Endothelial cell of umbilical vein (primary cell): ENCODE data around the gene EPHA8. TPM values are rescaled to one million over a fixed set of nuclear protein-coding genes. Genes with fewer than 3 reads are reported as not detected.

Source experiments
- BruUV-seq: library from RNA; stranded (reverse); fragments of 400-500 nt; replicated peaks from 2 replicates; lab custom pipeline; 2021; lab: Mats Ljungman, UMichigan
- CTCF ChIA-PET: fragments of 300-600, 350-600 bp; sonication (Branson Sonifier 250); formaldehyde crosslinking; loops from one replicate; lab custom pipeline; 2021; ENCODE audit warnings: antibody characterized with exemption, inconsistent platforms; lab: Charles Lee
- POLR2A ChIA-PET: fragments of 300-600, 350-600 bp; sonication (Branson Sonifier 250); formaldehyde crosslinking; loops from one replicate; lab custom pipeline; 2021; ENCODE audit warnings: antibody characterized with exemption, inconsistent platforms; lab: Charles Lee
- DNase-seq: peaks from one replicate; pipeline ENCODE4 v3.0.0-alpha.2; 2011; ENCODE audit warnings: low read depth, low spot score
- FAIRE-seq: peaks from 2 replicates; lab custom pipeline; 2011; peaks lifted over from hg19 to GRCh38; lab: Jason Lieb, UNC
- H2AFZ ChIP-seq: 2 replicates; pipeline ENCODE4 v1.6.0; 2012; ENCODE audit warnings: low read depth, low read length, control low read depth, inconsistent platforms
- H3K27ac ChIP-seq: 2 replicates; pipeline ENCODE4 v1.5.1; 2011; ENCODE audit warnings: low read depth, mild to moderate bottlenecking, control low read depth, low read length, moderate library complexity; ENCODE audit not compliant: insufficient read depth
- H3K27me3 ChIP-seq, 2 experiments: 2 replicates each; pipeline versions ENCODE4 v1.6.0 to v1.6.1; 2011; ENCODE audit warnings: low read length in 2 of 2, mixed read lengths in 1 of 2; ENCODE audit not compliant: control insufficient read depth in 2 of 2, insufficient read depth in 2 of 2
- H3K36me3 ChIP-seq, 2 experiments: 2 replicates in 1 of 2; 3 replicates in 1 of 2; pipeline ENCODE4 v1.5.1; 2011; ENCODE audit warnings: low read length in 2 of 2, mild to moderate bottlenecking in 1 of 2, moderate library complexity in 1 of 2; ENCODE audit not compliant: control insufficient read depth in 2 of 2, insufficient read depth in 2 of 2; ENCODE audit errors: extremely low read depth in 1 of 2
- H3K4me1 ChIP-seq: 3 replicates; pipeline ENCODE4 v1.5.1; 2011; ENCODE audit warnings: mild to moderate bottlenecking, low read length; ENCODE audit not compliant: control insufficient read depth, insufficient read depth; ENCODE audit errors: extremely low read depth
- H3K4me2 ChIP-seq: 2 replicates; pipeline ENCODE4 v1.6.1; 2011; ENCODE audit warnings: low read length, control low read depth, mixed read lengths; ENCODE audit not compliant: insufficient read depth
- H3K4me3 ChIP-seq, 3 experiments: fragments of 200-600 bp in 1 of 3; sonication (generic), shearing (Covaris generic) in 1 of 3; replicated peaks in 1 of 3; 2 replicates each; pipeline ENCODE4 v1.5.1; 2011 to 2016; ENCODE audit warnings: control low read depth in 3 of 3, low read length in 3 of 3, mild to moderate bottlenecking in 2 of 3, inconsistent platforms in 1 of 3, low read depth in 1 of 3, moderate library complexity in 1 of 3; ENCODE audit not compliant: insufficient read depth in 1 of 3
- H3K79me2 ChIP-seq: 2 replicates; pipeline ENCODE4 v1.6.0; 2012; ENCODE audit warnings: low read length, inconsistent platforms; ENCODE audit not compliant: control insufficient read depth, insufficient read depth
- H3K9ac ChIP-seq: replicated peaks from 2 replicates; pipeline ENCODE3; 2011; ENCODE audit warnings: low read length, control low read depth; ENCODE audit not compliant: insufficient read depth; ENCODE audit errors: extremely low read depth
- H3K9me1 ChIP-seq: replicated peaks from 3 replicates; pipeline ENCODE4 v1.6.0; 2011; ENCODE audit warnings: mild to moderate bottlenecking, low read length; ENCODE audit not compliant: control insufficient read depth, insufficient read depth; ENCODE audit errors: extremely low read depth
- H3K9me3 ChIP-seq: replicated peaks from 2 replicates; pipeline ENCODE4 v1.5.1; 2012; ENCODE audit warnings: low read length, inconsistent platforms; ENCODE audit not compliant: control insufficient read depth, insufficient read depth
- H4K20me1 ChIP-seq: replicated peaks from 2 replicates; pipeline ENCODE3; 2011; ENCODE audit warnings: mild to moderate bottlenecking, low read length; ENCODE audit not compliant: control insufficient read depth, insufficient read depth; ENCODE audit errors: extremely low read depth
- CTCF ChIP-seq, 2 donors: IDR thresholded peaks; 1 replicate in 1 of 2; 2 replicates in 1 of 2; pipeline ENCODE4 v1.5.1; 2011; ENCODE audit warnings: low read length in 2 of 2, mild to moderate bottlenecking in 2 of 2, moderate library complexity in 2 of 2, control low read depth in 1 of 2, inconsistent platforms in 1 of 2, low read depth in 1 of 2; ENCODE audit not compliant: insufficient read depth in 1 of 2; ENCODE audit errors: extremely low read depth in 1 of 2
- EZH2 ChIP-seq: IDR thresholded peaks from 2 replicates; pipeline ENCODE4 v1.6.1; 2012; ENCODE audit warnings: borderline replicate concordance, low read depth, mild to moderate bottlenecking, moderate library complexity, low read length, inconsistent platforms; ENCODE audit not compliant: severe bottlenecking
- FOS ChIP-seq: IDR thresholded peaks from 2 replicates; pipeline ENCODE4 v1.6.1; 2011; ENCODE audit warnings: mild to moderate bottlenecking, low read length, moderate library complexity, borderline replicate concordance; ENCODE audit not compliant: insufficient read depth
- GATA2 ChIP-seq: IDR thresholded peaks from 2 replicates; pipeline ENCODE4 v1.7.0; 2011; ENCODE audit warnings: low read depth, mild to moderate bottlenecking, moderate library complexity, mixed read lengths, low read length; ENCODE audit not compliant: insufficient read length, insufficient read depth
- JUN ChIP-seq: IDR thresholded peaks from 2 replicates; pipeline ENCODE4 v1.6.1; 2011; ENCODE audit warnings: borderline replicate concordance, low read depth; ENCODE audit not compliant: insufficient read length, insufficient read depth
- MAX ChIP-seq: IDR thresholded peaks from 2 replicates; pipeline ENCODE4 v1.6.1; 2011; ENCODE audit not compliant: insufficient read depth, insufficient read length
- MYC ChIP-seq: IDR thresholded peaks from one replicate; pipeline ENCODE4 v1.6.1; 2011; ENCODE audit warnings: mild to moderate bottlenecking, low read depth, low read length
- POLR2A ChIP-seq: IDR thresholded peaks from 2 replicates; pipeline ENCODE4 v1.6.1; 2012; ENCODE audit warnings: low read depth, mild to moderate bottlenecking, control low read depth, low read length
- POLR2AphosphoS5 ChIP-seq: IDR thresholded peaks from 2 replicates; pipeline ENCODE4 v1.6.1; 2012; ENCODE audit warnings: low read depth, mild to moderate bottlenecking, control low read depth, low read length, moderate library complexity; ENCODE audit not compliant: insufficient read depth
- dilution Hi-C: fragments of 300-500 bp; cut with MboI; formaldehyde crosslinking; loops from one replicate; pipeline ENCODE4 v1.15.0; 2019; ENCODE audit warnings: low sequenced_read_pairs; ENCODE audit not compliant: extremely low pct_ligation_motif_present
- intact Hi-C: fragments of 100-400 bp; cut with micrococcal nuclease; formaldehyde crosslinking; loops from one replicate; pipeline ENCODE4 v1.10.0; 2022
- polyA plus RNA-seq, 4 experiments: library from polyadenylated mRNA; depleted of rRNA in 3 of 4; stranded (reverse) in 3 of 4; unstranded in 1 of 4; fragments of >200 nt; gene quantifications; 2 replicates each; pipeline versions ENCODE4 v1.2.1 to v1.2.3, GENCODE V29; 2011 to 2012; ENCODE audit warnings: missing spikeins in 1 of 4
- total RNA-seq: library from RNA; stranded (reverse); gene quantifications from 2 replicates; pipeline ENCODE4 v1.2.3, GENCODE V29; 2021

The EPHA8 gene
- total and polyA plus RNA-seq, 2 donors (not counting 3 experiments of a cell fraction or from before 2014, with no cell fraction given): not detected

DNA sequence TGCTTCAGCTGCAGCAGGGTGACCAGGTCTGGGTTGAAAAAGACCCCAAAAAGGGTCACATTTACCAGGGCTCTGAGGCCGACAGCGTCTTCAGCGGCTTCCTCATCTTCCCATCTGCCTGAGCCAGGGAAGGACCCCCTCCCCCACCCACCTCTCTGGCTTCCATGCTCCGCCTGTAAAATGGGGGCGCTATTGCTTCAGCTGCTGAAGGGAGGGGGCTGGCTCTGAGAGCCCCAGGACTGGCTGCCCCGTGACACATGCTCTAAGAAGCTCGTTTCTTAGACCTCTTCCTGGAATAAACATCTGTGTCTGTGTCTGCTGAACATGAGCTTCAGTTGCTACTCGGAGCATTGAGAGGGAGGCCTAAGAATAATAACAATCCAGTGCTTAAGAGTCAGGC, 76.0 kb downstream of the EPHA8 start:
- H3K27me3 ChIP-seq: peaks cover 0 to 3% of the 10 kb centered on the region in 2 experiments
- no peak overlapping the region for H3K9ac ChIP-seq
- H3K79me2 ChIP-seq: no peaks in the 10 kb centered on the region
- H3K27ac ChIP-seq: no peak overlapping the region
- H3K9me3 ChIP-seq: no peaks in the 10 kb centered on the region
- H2AFZ ChIP-seq: no peak overlapping the region
- H3K9me1 ChIP-seq: no peaks in the 10 kb centered on the region
- H3K4me1 ChIP-seq: no peaks in the 10 kb centered on the region
- no peak overlapping the region for H3K4me3 ChIP-seq
- no peak overlapping the region for H3K4me2 ChIP-seq
- dilution Hi-C loops: no loop called here
- no peaks in the 10 kb centered on the region for H3K36me3 ChIP-seq
- CTCF ChIA-PET: interaction anchor here (1.0 to 5.5 kb wide), 3 partner anchors 12 to 223 kb away, joined by 3 to 154 read pairs (median 4); no protein-coding TSS in a partner anchor
- no TSS peak for BruUV-seq
- TF ChIP-seq POLR2A (no peak), MAX (no peak), POLR2AphosphoS5 (no peak), FOS (no peak)
- DNase-seq: peak; percentile 17
- intact Hi-C loops: no loop called here
- FAIRE-seq: no peak
- no peaks in the 10 kb centered on the region for H4K20me1 ChIP-seq
- POLR2A ChIA-PET: no interaction called here

DNA sequence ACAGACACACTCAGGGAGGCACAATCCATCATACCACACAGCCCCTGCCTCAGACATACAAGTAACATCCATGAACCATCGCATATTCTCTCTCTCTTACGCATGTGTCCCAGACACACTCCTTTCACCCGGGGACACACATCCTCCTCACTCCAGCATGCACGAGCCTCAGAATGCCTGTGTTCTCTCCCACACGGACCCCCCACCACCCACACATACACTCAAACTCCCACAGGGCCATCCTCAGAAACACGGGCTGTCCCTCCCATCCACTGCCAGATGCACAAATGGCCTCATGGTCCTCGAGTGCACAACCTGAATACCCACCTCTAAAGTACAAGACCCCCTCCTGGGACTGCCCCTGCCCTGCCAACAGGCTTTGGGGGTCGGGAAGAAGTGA, 78.0 kb downstream of the EPHA8 start:
- CTCF ChIA-PET: interaction anchor here (0.6 to 5.5 kb wide), 19 partner anchors 10 to 1972 kb away, joined by 3 to 154 read pairs (median 4); partner anchors contain the start of gene ZBTB40

More for the DNA sequence above, 78.0 kb downstream of the EPHA8 start:
- Histone ChIP-seq H2AFZ (no peak overlapping the region), H3K9me3 (no peaks in the 10 kb centered on the region), H3K9ac (no peak overlapping the region), H3K4me1 (no peaks in the 10 kb centered on the region), H4K20me1 (no peaks in the 10 kb centered on the region), H3K27ac (no peak overlapping the region), H3K4me2 (no peak overlapping the region), H3K79me2 (no peaks in the 10 kb centered on the region), H3K4me3 (no peak overlapping the region), H3K27me3 (peaks cover 0 to 3% of the 10 kb centered on the region in 2 experiments), H3K9me1 (no peaks in the 10 kb centered on the region), H3K36me3 (no peaks in the 10 kb centered on the region)
- DNase-seq (no peak), FAIRE-seq (no peak)
- intact Hi-C loops (loop anchor here (5.0 kb wide), 1 partner anchor 944 kb away; no protein-coding TSS in a partner anchor), dilution Hi-C loops (no loop called here)
- TF ChIP-seq EZH2 (no peak), POLR2A (no peak), GATA2 (no peak), MAX (no peak), JUN (no peak), MYC (no peak), CTCF (IDR thresholded peaks at IDR 0.05; ENCODE audit: extremely low read depth in 1 of 2, insufficient read depth in 1 of 2, low read depth in 1 of 2, low read length in 2 of 2) (no peak), POLR2AphosphoS5 (no peak), FOS (no peak)
- no TSS peak for BruUV-seq
- POLR2A ChIA-PET: no interaction called here
